Central memory CD8-positive, alpha-beta T cell (primary cell): ENCODE results near the gene SRD5A1.
"Not testable (repeated sequence)": the region's sequence is repeated elsewhere in the genome, so short reads cannot be mapped to it uniquely, and the experiment has no call there.

Experiments
- ATAC-seq: fragments of 150-1000 bp; cut with Tn5 transposase; replicated peaks from 2 replicates; pipeline ENCODE4 v1.10.0; 2022; ENCODE audit warnings: mild to moderate bottlenecking, moderate FRiP score, moderate number of reproducible peaks; ENCODE audit not compliant: poor library complexity, severe bottlenecking; ENCODE audit errors: extremely low read depth
- DNase-seq, 2 donors: peaks; one replicate each; pipeline ENCODE4 v3.0.0; 2021; ENCODE audit warnings: low spot score in 2 of 2
- H3K27ac Mint-ChIP-seq: one replicate; pipeline ENCODE4 v1.8.0; 2022; ENCODE audit warnings: low read depth, mild to moderate bottlenecking, moderate library complexity, mixed read lengths
- H3K27me3 Mint-ChIP-seq: one replicate; pipeline ENCODE4 v1.8.0; 2022; ENCODE audit warnings: mixed read lengths
- H3K36me3 Mint-ChIP-seq: one replicate; pipeline ENCODE4 v1.8.0; 2022; ENCODE audit warnings: mild to moderate bottlenecking, moderate library complexity, mixed read lengths; ENCODE audit not compliant: insufficient read depth
- H3K4me1 Mint-ChIP-seq: one replicate; pipeline ENCODE4 v1.8.0; 2022; ENCODE audit warnings: mixed read lengths
- H3K4me3 Mint-ChIP-seq: one replicate; pipeline ENCODE4 v1.8.0; 2022; ENCODE audit warnings: mild to moderate bottlenecking, moderate library complexity, mixed read lengths
- H3K9me3 Mint-ChIP-seq: one replicate; pipeline ENCODE4 v1.8.0; 2022; ENCODE audit warnings: mixed read lengths

The SRD5A1 gene

GRCh38 chr5:6636293-6636692, 3.1 kb downstream of the SRD5A1 start:
- ATAC-seq (no peak), DNase-seq (no peak)
- H3K27ac Mint-ChIP-seq, result no peak overlapping the region
- H3K9me3 Mint-ChIP-seq, result no peaks in the 10 kb centered on the region
- H3K4me3 Mint-ChIP-seq, result no peak overlapping the region
- H3K4me1 Mint-ChIP-seq, result peaks cover 33% of the 10 kb centered on the region
- H3K36me3 Mint-ChIP-seq, result peaks cover 11% of the 10 kb centered on the region
- no peaks in the 10 kb centered on the region for H3K27me3 Mint-ChIP-seq

GRCh38 chr5:6637022-6637421, 3.8 kb downstream of the SRD5A1 start:
- Mint-ChIP-seq H3K4me1 (peaks cover 28% of the 10 kb centered on the region), H3K36me3 (peaks cover 10% of the 10 kb centered on the region), H3K4me3 (no peak overlapping the region), H3K27me3 (no peaks in the 10 kb centered on the region), H3K27ac (no peak overlapping the region), H3K9me3 (no peaks in the 10 kb centered on the region)
- ATAC-seq (no peak), DNase-seq (no peak)

- DNase-seq (no peak), ATAC-seq (no peak)
- Mint-ChIP-seq H3K27me3 (no peaks in the 10 kb centered on the region), H3K4me1 (peaks cover 22% of the 10 kb centered on the region), H3K9me3 (no peaks in the 10 kb centered on the region), H3K36me3 (peaks cover 7% of the 10 kb centered on the region), H3K4me3 (no peak overlapping the region), H3K27ac (no peak overlapping the region)
Measured at GRCh38 chr5:6637590-6637989, 4.3 kb downstream of the SRD5A1 start.

- Mint-ChIP-seq H3K9me3 (no peaks in the 10 kb centered on the region), H3K27ac (no peak overlapping the region)
Measured at GRCh38 chr5:6638236-6638635, 5.0 kb downstream of the SRD5A1 start.

GRCh38 chr5:6642655-6643054, 9.4 kb downstream of the SRD5A1 start:
- Mint-ChIP-seq H3K27ac (no peak overlapping the region), H3K9me3 (no peaks in the 10 kb centered on the region), H3K4me3 (no peak overlapping the region), H3K4me1 (peaks cover 9% of the 10 kb centered on the region), H3K27me3 (no peaks in the 10 kb centered on the region), H3K36me3 (peaks cover 3% of the 10 kb centered on the region)
- no peak for DNase-seq
- no peak for ATAC-seq

More at GRCh38 chr5:6638236-6638635, 5.0 kb downstream of the SRD5A1 start:
- no peak overlapping the region for H3K4me3 Mint-ChIP-seq
- DNase-seq (no peak), ATAC-seq (no peak)
- H3K27me3 Mint-ChIP-seq, result no peaks in the 10 kb centered on the region
- H3K36me3 Mint-ChIP-seq, result peaks cover 2% of the 10 kb centered on the region
- H3K4me1 Mint-ChIP-seq, result peaks cover 18% of the 10 kb centered on the region

GRCh38 chr5:6644794-6645241, 11.6 kb downstream of the SRD5A1 start:
- Mint-ChIP-seq H3K4me3 (no peak overlapping the region), H3K27me3 (no peaks in the 10 kb centered on the region), H3K27ac (no peak overlapping the region), H3K36me3 (peaks cover 3% of the 10 kb centered on the region), H3K9me3 (peaks cover 2% of the 10 kb centered on the region), H3K4me1 (peaks cover 11% of the 10 kb centered on the region)
- DNase-seq (no peak), ATAC-seq (no peak)

GRCh38 chr5:6645571-6646362, 12.5 kb downstream of the SRD5A1 start:
- H3K27me3 Mint-ChIP-seq, result not testable (repeated sequence)

GRCh38 chr5:6649186-6649585, 15.9 kb downstream of the SRD5A1 start:
- H3K4me3 Mint-ChIP-seq, result no peak overlapping the region

More at GRCh38 chr5:6645571-6646362, 12.5 kb downstream of the SRD5A1 start:
- not testable (repeated sequence) for ATAC-seq, H3K9me3 Mint-ChIP-seq, H3K36me3 Mint-ChIP-seq, H3K27ac Mint-ChIP-seq, DNase-seq, H3K4me3 Mint-ChIP-seq
- H3K4me1 Mint-ChIP-seq, result peaks cover 14% of the 10 kb centered on the region

GRCh38 chr5:6649681-6650080, 16.4 kb downstream of the SRD5A1 start:
- peaks cover 14% of the 10 kb centered on the region for H3K4me1 Mint-ChIP-seq
- H3K9me3 Mint-ChIP-seq, result peaks cover 6% of the 10 kb centered on the region
- ATAC-seq (no peak), DNase-seq (no peak)
- peaks cover 3% of the 10 kb centered on the region for H3K36me3 Mint-ChIP-seq
- no peak overlapping the region for H3K27ac Mint-ChIP-seq
- H3K4me3 Mint-ChIP-seq, result no peak overlapping the region
- no peaks in the 10 kb centered on the region for H3K27me3 Mint-ChIP-seq

More at GRCh38 chr5:6649186-6649585, 15.9 kb downstream of the SRD5A1 start:
- H3K9me3 Mint-ChIP-seq, result peaks cover 6% of the 10 kb centered on the region
- H3K27me3 Mint-ChIP-seq, result no peaks in the 10 kb centered on the region
- ATAC-seq (no peak), DNase-seq (no peak)
- no peak overlapping the region for H3K27ac Mint-ChIP-seq
- H3K4me1 Mint-ChIP-seq, result peaks cover 14% of the 10 kb centered on the region
- H3K36me3 Mint-ChIP-seq, result peaks cover 3% of the 10 kb centered on the region

- H3K4me1 Mint-ChIP-seq, result peaks cover 7% of the 10 kb centered on the region
- no peak for ATAC-seq
- no peak for DNase-seq
- peaks cover under 1% of the 10 kb centered on the region for H3K36me3 Mint-ChIP-seq
- H3K4me3 Mint-ChIP-seq, result no peak overlapping the region
- peaks cover 17% of the 10 kb centered on the region for H3K9me3 Mint-ChIP-seq
- H3K27ac Mint-ChIP-seq, result no peak overlapping the region
- H3K27me3 Mint-ChIP-seq, result no peaks in the 10 kb centered on the region
Measured at GRCh38 chr5:6652025-6652424, 18.8 kb downstream of the SRD5A1 start.

- Mint-ChIP-seq H3K27ac (no peak overlapping the region), H3K4me3 (no peak overlapping the region), H3K9me3 (peaks cover 12% of the 10 kb centered on the region), H3K36me3 (peaks cover 6% of the 10 kb centered on the region), H3K27me3 (no peaks in the 10 kb centered on the region), H3K4me1 (no peaks in the 10 kb centered on the region)
- DNase-seq (no peak), ATAC-seq (no peak)
Measured at GRCh38 chr5:6655432-6655831, 22.2 kb downstream of the SRD5A1 start.

GRCh38 chr5:6656680-6657079, 23.4 kb downstream of the SRD5A1 start:
- no peaks in the 10 kb centered on the region for H3K27me3 Mint-ChIP-seq
- no peak overlapping the region for H3K4me3 Mint-ChIP-seq
- ATAC-seq (no peak), DNase-seq (no peak)
- H3K4me1 Mint-ChIP-seq, result no peaks in the 10 kb centered on the region
- H3K27ac Mint-ChIP-seq, result no peak overlapping the region
- H3K9me3 Mint-ChIP-seq, result peaks cover 12% of the 10 kb centered on the region
- peaks cover 6% of the 10 kb centered on the region for H3K36me3 Mint-ChIP-seq

- peaks cover 12% of the 10 kb centered on the region for H3K9me3 Mint-ChIP-seq
- ATAC-seq (no peak), DNase-seq (no peak)
- peaks cover 6% of the 10 kb centered on the region for H3K36me3 Mint-ChIP-seq
- H3K27me3 Mint-ChIP-seq, result no peaks in the 10 kb centered on the region
- H3K4me1 Mint-ChIP-seq, result no peaks in the 10 kb centered on the region
- H3K27ac Mint-ChIP-seq, result peak overlapping the region; percentile 5
- H3K4me3 Mint-ChIP-seq, result no peak overlapping the region
Measured at GRCh38 chr5:6659941-6660684, 26.9 kb downstream of the SRD5A1 start.
